Amniotic stem cell (primary cell): ENCODE results near the gene OPALIN.

ENCODE experiments used
- DNase-seq: peaks from one replicate; lab custom pipeline; 2025; lab: John Stamatoyannopoulos, UW

OPALIN gene

GRCh38 chr10:96298362-96298761 lies 60.4 kb downstream of the OPALIN start:
- no peak for DNase-seq

- DNase-seq = no peak
Measured at GRCh38 chr10:96297486-96297885, 61.3 kb downstream of the OPALIN start.

- no peak for DNase-seq
Measured at GRCh38 chr10:96295475-96295874, 63.3 kb downstream of the OPALIN start.
